ENCODE data around the gene KCNK15. TPM values are rescaled to one million over a fixed set of nuclear protein-coding genes. Genes with fewer than 3 reads are reported as not detected.

KCNK15 gene
- total RNA-seq, 1 experiment from 2014 or later, result not detected

- no peak for DNase-seq (ENCODE audit: low read depth)
These were observed 43.2 kb downstream of the KCNK15 start for GRCh38 chr20:44788706-44789456.

DNA sequence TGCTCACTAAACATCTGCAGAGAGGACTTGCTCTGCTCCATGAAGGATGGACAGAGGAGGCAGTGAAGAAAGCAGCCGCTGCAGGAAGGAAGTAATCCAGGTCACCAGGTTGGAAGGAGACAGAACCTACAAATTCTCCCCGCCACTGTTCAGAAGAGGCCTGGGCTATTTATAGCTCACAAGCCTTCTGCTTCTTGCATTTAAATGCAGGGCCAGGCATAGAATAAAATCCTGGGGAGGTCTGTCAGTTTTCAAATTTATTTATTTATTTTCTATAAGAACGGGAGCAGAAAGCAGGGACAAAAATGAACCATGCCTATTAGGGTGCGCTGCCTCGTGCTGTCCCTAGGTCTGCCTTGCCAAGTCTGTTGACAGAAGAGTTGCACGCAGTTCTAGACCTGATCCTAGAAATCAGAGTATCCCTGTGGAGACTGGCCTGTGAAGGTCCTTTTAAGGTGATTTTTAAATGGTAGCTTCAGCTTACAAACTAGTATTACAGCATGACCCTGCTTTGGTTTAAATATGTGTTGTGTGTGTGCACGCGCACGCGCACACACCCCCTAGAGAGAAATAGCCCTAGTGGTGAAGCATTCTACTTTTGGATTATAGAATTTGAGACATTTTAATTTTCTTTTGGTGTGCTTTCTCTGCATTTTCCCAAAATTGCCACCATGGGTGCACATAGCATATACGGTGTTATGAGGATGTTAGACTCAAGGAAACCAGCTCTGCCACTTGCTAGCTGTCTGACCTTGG is 45.2 kb downstream of the KCNK15 start:
- no peak for DNase-seq (ENCODE audit: low read depth)

GRCh38 chr20:44792796-44793195 is 47.1 kb downstream of the KCNK15 start:
- no peak for DNase-seq (ENCODE audit: low read depth)

- DNase-seq (ENCODE audit: low read depth), result no peak
These were observed 50.2 kb downstream of the KCNK15 start for GRCh38 chr20:44795836-44796235.

DNA sequence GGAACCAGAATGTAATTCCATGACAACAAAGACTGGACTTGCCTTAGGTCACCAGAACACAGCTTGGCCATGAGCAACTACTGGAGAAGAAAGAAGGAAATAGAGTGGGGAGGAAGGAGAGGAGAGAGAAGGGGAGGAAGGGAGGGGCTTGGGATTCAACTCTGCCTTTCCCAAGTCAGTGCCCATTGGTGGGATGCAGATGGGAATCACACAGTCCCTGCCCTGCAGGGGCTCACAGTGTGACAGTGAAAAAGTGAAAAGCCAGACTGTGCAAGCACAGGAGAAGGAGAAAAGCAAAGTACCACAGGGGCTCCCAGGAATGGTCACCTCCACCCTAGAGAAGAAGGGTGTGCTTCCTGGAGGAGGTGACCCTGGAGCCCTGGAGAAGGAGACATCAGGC is 50.6 kb downstream of the KCNK15 start:
- DNase-seq (ENCODE audit: low read depth), result no peak

GRCh38 chr20:44796758-44797457 is 51.2 kb downstream of the KCNK15 start:
- DNase-seq (ENCODE audit: low read depth), result no peak

GRCh38 chr20:44799691-44800090 is 54.0 kb downstream of the KCNK15 start:
- DNase-seq (ENCODE audit: low read depth), result no peak

DNA sequence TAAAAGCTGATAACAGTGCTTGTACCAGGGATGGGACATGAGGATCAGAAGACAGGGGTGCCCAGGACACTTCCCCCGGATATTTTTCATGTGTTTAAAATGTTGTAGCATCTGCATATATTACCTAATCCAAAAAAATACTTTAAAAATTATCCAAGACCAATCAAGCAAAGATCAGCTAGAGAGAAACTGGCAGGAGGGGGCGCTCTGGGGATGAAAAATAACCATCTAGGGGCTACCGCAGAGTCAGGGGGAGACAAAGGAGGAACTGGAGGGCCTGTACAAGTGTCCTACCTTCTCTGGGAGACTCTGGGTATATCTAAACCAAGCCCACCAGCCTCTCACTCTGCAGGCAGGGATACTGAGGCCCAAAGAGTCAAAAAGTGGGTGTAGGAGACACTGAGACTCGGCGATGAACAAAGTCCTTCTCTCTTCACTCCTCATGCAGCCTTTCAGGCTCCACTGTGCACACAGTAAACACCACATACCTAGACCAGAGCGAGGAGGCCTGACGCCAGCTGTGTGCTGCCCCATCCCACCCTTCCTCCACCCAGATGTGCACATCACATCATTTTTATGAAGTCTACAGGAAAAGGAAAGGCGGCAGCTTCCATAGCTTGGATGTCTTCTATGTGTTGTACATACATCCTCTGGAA is 54.9 kb downstream of the KCNK15 start:
- DNase-seq (ENCODE audit: low read depth), result no peak

Other genes starting within 250 kb of the KCNK15 start
- gene SERINC3, start 223.8 kb upstream of the KCNK15 start, total RNA-seq (2014; rRNA removed; shearing (Covaris generic)), result 116 and 136 TPM in 2 replicates
- gene PKIG, start 163.3 kb upstream of the KCNK15 start, total RNA-seq (2014; rRNA removed; shearing (Covaris generic)), result 57.9 and 83.1 TPM in 2 replicates
- 9.1 and 9.6 TPM in 2 replicates for gene ADA, start 94.2 kb upstream of the KCNK15 start, total RNA-seq (2014; rRNA removed; shearing (Covaris generic))
- gene CCN5, start 30.5 kb upstream of the KCNK15 start, total RNA-seq (2014; rRNA removed; shearing (Covaris generic)), result 0.44 TPM in 1 of 2 replicates, not detected in the other
- gene RIMS4, start 64.7 kb downstream of the KCNK15 start, total RNA-seq (2014; rRNA removed; shearing (Covaris generic)), result 0.02 TPM in 2 replicates
- 135 and 185 TPM in 2 replicates for gene YWHAB, start 139.8 kb downstream of the KCNK15 start, total RNA-seq (2014; rRNA removed; shearing (Covaris generic))
- gene PABPC1L, start 164.2 kb downstream of the KCNK15 start, total RNA-seq (2014; rRNA removed; shearing (Covaris generic)), result 1.8 and 6.1 TPM in 2 replicates
- 113 and 118 TPM in 2 replicates for gene TOMM34, start 214.5 kb downstream of the KCNK15 start, total RNA-seq (2014; rRNA removed; shearing (Covaris generic))
- gene STK4, start 220.6 kb downstream of the KCNK15 start, total RNA-seq (2014; rRNA removed; shearing (Covaris generic)), result 39.0 and 56.0 TPM in 2 replicates

Data from M059J (cell line).